ENCODE results near the gene TENT4A. TPM values are rescaled to one million over a fixed set of nuclear protein-coding genes. Genes with fewer than 3 reads are reported as not detected.

Gene TENT4A
- total RNA-seq, 1 donor from 2014 or later = 39.4 TPM

- H3K27ac Mint-ChIP-seq = no peak overlapping the region
- H3K27me3 Mint-ChIP-seq (ENCODE audit: low read depth) = peaks cover 19% of the 10 kb centered on the region
- H3K9me3 Mint-ChIP-seq = no peaks in the 10 kb centered on the region
- H3K36me3 Mint-ChIP-seq (ENCODE audit: low read depth) = no peaks in the 10 kb centered on the region
- H3K4me1 Mint-ChIP-seq (ENCODE audit: low read depth) = peaks cover 2% of the 10 kb centered on the region
- H3K4me3 Mint-ChIP-seq (ENCODE audit: low read depth) = no peak overlapping the region
- no peak for DNase-seq (ENCODE audit: low spot score)
- intact Hi-C loops (cut with micrococcal nuclease) = no loop called here
Measured at GRCh38 chr5:6792911-6793471, 79.8 kb downstream of the TENT4A start.

DNA sequence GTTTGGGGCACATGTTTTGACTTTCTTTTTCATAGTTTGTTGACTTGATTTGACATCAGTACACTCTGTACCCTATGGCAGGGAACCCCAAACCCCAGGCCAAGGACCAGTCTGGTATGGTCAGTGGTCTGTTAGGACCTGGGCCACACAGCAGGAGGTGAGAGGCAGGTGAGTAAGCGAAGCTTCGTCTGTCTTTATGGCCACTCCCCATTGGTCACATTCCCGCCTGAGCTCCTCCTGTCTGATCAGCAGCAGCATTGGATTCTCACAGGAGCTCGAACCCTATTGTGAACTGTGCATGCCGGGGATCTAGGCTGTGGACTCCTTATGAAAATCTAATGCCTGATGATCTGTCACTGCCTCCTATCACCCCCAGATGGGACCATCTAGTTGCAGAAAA, 88.0 kb downstream of the TENT4A start:
- Mint-ChIP-seq H3K4me3 (ENCODE audit: low read depth) (no peak overlapping the region), H3K4me1 (ENCODE audit: low read depth) (no peaks in the 10 kb centered on the region), H3K9me3 (no peaks in the 10 kb centered on the region), H3K27ac (no peak overlapping the region), H3K27me3 (ENCODE audit: low read depth) (peaks cover 9% of the 10 kb centered on the region), H3K36me3 (ENCODE audit: low read depth) (no peaks in the 10 kb centered on the region)
- intact Hi-C loops (cut with micrococcal nuclease) = no loop called here
- no peak for DNase-seq (ENCODE audit: low spot score)

GRCh38 chr5:6803981-6804550, 90.8 kb downstream of the TENT4A start:
- intact Hi-C loops (cut with micrococcal nuclease) = no loop called here
- Mint-ChIP-seq H3K27me3 (ENCODE audit: low read depth) (peaks cover 9% of the 10 kb centered on the region), H3K36me3 (ENCODE audit: low read depth) (no peaks in the 10 kb centered on the region), H3K4me1 (ENCODE audit: low read depth) (no peaks in the 10 kb centered on the region), H3K9me3 (no peaks in the 10 kb centered on the region), H3K4me3 (ENCODE audit: low read depth) (no peak overlapping the region), H3K27ac (no peak overlapping the region)
- DNase-seq (ENCODE audit: low spot score) = no peak

DNA sequence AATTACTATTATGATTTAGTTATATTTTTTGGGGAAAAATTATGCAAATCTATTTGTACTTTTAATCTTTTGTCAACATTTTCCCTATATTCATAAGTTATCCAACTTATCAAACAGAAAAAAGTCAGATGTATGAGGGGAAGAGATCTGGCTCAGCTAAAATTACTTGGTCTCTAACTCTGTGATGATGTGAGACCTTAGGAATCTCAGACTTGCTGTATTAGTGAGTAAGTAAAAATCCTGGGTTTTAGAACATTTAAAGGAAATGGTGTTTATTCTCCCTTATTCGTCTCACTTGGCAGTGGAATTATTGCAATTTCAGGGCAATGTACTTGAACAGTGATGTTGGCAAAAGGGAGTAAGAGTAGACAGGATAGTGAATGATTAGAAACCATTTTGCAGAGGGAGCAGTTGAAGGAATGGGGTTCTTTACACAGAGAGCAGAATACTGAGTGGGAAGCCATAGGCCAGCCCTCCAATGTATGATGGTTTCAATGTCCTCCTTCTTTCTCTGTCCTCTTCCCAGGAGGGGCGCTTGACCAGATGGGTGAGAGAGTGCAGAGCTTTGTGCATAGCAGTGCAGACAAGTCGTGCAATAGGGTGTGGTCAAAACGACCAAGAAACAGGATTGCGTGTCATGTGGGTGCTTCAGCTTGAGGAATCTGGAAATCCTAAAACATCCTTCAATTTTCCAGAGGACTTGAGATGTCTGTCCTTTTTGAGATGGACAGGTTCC, 91.7 kb downstream of the TENT4A start:
- H3K4me1 Mint-ChIP-seq (ENCODE audit: low read depth) = no peaks in the 10 kb centered on the region
- H3K27ac Mint-ChIP-seq = no peak overlapping the region
- intact Hi-C loops (cut with micrococcal nuclease) = no loop called here
- no peaks in the 10 kb centered on the region for H3K36me3 Mint-ChIP-seq (ENCODE audit: low read depth)
- H3K4me3 Mint-ChIP-seq (ENCODE audit: low read depth) = no peak overlapping the region
- no peak for DNase-seq (ENCODE audit: low spot score)
- no peaks in the 10 kb centered on the region for H3K9me3 Mint-ChIP-seq
- peaks cover 9% of the 10 kb centered on the region for H3K27me3 Mint-ChIP-seq (ENCODE audit: low read depth)

GRCh38 chr5:6805841-6806240, 92.6 kb downstream of the TENT4A start:
- DNase-seq (ENCODE audit: low spot score) = no peak
- H3K36me3 Mint-ChIP-seq (ENCODE audit: low read depth) = no peaks in the 10 kb centered on the region
- H3K27me3 Mint-ChIP-seq (ENCODE audit: low read depth) = peaks cover 9% of the 10 kb centered on the region
- no peaks in the 10 kb centered on the region for H3K4me1 Mint-ChIP-seq (ENCODE audit: low read depth)
- no peak overlapping the region for H3K4me3 Mint-ChIP-seq (ENCODE audit: low read depth)
- no peak overlapping the region for H3K27ac Mint-ChIP-seq
- H3K9me3 Mint-ChIP-seq = no peaks in the 10 kb centered on the region
- intact Hi-C loops (cut with micrococcal nuclease) = no loop called here

Other genes starting within 250 kb of the TENT4A start
- 124 and 125 TPM in 2 replicates for gene NSUN2, start 80.4 kb upstream of the TENT4A start, total RNA-seq
- gene SRD5A1, start 80.0 kb upstream of the TENT4A start, total RNA-seq = 15.3 and 16.0 TPM in 2 replicates

Data from activated T-helper 2 cell treated with anti-CD3 and anti-CD28 coated beads, Interferon-gamma antibody, Interleukin-2, Interleukin-4, amounts not matched to agents 10 μg/mL and 5 μg/mL and 100 μg/mL, durations not matched to agents 14 hours and 24 hours and 36 hours (primary cell).